ENCODE results near the gene MEIOB.
"Not testable (repeated sequence)": the region's sequence is repeated elsewhere in the genome, so short reads cannot be mapped to it uniquely, and the experiment has no call there.

Gene MEIOB

DNA sequence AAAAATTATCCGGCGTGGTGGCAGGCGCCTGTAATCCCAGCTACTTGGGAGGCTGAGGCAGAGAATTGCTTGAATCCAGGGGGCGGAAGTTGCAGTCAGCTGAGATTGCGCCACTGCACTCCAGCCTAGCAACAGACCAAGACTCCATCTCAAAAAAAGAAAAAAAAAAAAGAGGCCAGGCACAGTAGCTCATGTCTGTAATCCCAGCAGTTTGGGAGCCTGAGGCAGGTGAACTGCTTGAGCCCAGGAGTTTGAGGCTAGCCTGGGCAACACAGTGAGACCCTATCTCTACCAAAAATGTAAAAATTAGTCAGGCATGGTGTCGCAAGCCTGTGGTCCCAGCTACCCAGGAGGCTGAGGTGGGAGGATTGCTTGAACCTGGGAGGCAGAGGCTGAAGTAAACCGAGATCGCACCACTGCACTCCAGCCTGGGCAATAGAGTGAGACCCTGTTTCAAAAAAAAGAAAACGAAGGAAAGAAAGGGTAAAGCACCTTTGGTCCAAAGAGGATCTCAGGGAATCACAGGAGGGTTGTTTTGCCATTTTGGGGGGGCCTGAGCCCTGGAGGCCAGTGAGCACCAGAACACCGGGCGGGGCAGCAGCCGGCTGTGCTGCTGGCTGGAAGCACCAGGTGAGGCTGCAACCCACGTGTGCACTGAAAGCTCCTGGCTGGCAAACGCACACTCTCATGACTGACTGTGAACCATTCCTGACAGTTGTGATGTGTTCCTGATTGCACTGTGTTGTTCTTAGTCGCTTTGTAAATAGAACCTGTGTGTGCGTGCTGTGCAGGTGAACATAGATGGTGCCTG lies 27.9 kb upstream of the MEIOB start:
- TF ChIP-seq, protein P1, sequence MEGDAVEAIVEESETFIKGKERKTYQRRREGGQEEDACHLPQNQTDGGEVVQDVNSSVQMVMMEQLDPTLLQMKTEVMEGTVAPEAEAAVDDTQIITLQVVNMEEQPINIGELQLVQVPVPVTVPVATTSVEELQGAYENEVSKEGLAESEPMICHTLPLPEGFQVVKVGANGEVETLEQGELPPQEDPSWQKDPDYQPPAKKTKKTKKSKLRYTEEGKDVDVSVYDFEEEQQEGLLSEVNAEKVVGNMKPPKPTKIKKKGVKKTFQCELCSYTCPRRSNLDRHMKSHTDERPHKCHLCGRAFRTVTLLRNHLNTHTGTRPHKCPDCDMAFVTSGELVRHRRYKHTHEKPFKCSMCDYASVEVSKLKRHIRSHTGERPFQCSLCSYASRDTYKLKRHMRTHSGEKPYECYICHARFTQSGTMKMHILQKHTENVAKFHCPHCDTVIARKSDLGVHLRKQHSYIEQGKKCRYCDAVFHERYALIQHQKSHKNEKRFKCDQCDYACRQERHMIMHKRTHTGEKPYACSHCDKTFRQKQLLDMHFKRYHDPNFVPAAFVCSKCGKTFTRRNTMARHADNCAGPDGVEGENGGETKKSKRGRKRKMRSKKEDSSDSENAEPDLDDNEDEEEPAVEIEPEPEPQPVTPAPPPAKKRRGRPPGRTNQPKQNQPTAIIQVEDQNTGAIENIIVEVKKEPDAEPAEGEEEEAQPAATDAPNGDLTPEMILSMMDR (conservative IDR thresholded peaks at IDR 0.05; ENCODE audit: low read depth, low read length): no peak
- no peak for DNase-seq (ENCODE audit: low read depth)
- H3K4me3 ChIP-seq (ENCODE audit: low read depth, low read length): no peak overlapping the region

DNA sequence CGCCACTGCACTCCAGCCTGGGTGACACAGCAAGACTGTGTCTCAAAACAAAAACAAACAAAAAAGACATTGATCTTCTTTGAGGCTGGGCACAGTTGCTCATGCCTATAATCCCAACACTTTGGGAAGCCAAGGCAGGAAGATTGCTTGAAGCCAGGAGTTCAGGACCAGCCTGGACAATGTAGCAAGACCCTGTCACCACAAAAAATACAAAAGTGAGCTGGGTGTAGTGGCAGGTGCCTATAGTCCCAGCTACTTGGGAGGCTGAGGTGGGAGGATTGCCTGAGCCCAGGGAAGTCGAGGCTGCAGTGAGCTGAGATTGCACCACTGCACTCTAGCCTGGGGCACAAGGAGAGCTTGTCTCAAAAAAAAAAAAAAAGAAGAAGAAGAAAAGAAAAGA lies 25.7 kb upstream of the MEIOB start:
- H3K4me3 ChIP-seq (ENCODE audit: low read depth, low read length); DNase-seq (ENCODE audit: low read depth): not testable (repeated sequence)

DNA sequence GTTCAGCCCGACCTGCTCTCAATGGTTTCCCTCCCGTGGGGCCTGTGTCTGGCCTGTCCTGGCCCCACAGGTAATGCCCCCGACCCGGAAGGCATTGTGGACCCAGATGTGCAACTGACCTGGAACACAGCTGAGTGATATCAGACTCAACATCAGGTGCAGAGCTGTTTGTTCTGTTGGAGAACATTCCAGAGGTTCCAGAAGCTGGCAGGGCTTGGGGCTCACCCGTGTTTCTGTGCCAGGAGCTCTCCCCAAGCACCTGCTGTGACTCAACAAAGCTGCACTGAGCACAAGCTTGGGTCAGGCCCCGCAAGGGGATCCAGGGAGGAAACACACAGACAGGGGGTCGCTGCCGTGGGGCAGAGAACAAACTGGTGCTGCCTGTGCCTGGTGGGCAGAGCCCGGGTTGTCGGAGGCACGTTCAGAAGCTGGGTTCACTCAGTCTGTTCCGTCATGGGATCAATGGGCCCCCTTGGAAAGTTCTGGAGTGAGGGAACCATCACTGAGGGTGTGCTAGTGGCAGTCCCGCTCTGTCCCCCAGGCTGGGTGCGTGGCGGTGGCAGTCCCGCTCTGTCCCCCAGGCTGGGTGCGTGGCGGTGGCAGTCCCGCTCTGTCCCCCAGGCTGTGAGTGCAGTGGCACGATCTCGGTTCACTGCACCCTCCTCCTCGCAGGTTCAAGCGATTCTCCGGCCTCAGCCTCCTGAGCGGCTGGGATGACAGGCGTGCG lies 24.1 kb upstream of the MEIOB start:
- DNase-seq (ENCODE audit: low read depth): no peak
- no peak overlapping the region for H3K4me3 ChIP-seq (ENCODE audit: low read depth, low read length)
- TF ChIP-seq, protein P1 (conservative IDR thresholded peaks at IDR 0.05; ENCODE audit: low read depth, low read length): no peak

DNA sequence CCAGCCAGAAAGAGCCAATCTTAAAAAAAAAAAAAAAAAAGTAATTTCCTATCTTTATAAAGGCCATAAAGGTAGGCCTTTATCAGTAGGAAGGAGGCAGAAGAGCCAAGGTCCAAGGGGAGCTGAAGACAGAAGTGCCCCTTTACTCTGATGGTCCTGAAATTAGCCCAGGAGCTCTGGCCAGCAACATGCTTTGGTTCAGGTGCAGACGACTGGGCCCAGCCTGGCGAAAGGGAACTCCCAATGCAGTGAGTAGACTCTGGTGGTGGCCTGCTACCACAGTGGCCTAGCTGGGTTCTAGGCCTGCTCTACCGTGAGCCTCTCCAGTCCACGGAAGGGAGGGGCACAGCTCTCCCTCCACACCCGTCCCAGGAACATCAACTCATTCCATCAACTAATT lies 23.1 kb upstream of the MEIOB start:
- H3K4me3 ChIP-seq (ENCODE audit: low read depth, low read length): no peak overlapping the region
- TF ChIP-seq, protein P1 (conservative IDR thresholded peaks at IDR 0.05; ENCODE audit: low read depth, low read length): no peak
- DNase-seq (ENCODE audit: low read depth): no peak

DNA sequence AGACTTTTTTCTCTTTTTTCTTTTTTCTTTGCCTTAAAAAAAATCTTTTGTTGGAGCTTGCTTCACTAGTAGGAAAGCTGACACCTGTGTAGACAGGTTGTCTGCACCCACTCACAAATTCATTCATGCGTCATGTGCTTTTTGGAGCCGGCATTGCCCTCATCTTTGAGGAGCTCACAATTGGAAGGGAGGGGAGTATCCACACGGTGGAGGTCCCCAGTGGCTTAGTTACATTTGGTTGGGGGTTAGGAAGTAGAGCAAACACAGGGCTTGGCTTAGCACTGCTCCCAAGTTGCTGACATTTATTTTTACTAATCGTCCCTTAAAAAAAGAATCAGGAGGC lies 18.7 kb upstream of the MEIOB start:
- no peak overlapping the region for H3K4me3 ChIP-seq (ENCODE audit: low read depth, low read length)
- DNase-seq (ENCODE audit: low read depth): no peak
- TF ChIP-seq, protein P1 (conservative IDR thresholded peaks at IDR 0.05; ENCODE audit: low read depth, low read length): no peak

DNA sequence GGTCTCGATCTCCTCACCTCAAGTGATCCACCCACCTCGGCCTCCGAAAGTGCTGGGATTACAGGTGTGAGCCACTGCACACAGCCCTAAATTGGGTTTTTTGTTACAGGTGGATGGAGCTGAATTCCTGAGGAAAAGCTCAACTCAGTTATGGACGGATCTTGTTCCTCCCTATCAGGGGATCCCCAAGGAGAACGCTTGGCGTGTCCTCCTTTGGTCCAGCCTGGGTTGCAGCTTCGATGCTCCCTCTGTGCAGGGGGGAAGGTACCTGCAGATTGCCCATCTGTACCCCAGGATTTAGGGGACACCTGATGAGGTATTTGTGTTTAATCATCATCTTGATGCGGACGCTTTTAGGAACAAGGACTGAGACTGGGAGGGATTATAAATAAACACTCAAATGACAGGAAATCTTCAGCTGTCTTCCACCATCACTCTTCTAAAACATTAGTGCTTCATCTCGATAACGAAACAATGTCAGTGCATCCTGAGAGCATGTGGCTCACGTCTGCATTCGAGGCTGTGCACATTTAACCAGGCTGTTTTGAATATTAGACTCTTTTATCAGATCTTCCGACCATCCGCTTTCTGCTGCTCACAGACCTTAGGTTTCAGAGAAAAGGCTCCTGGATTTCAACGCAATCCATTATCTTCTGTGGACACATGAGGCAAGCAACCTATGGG lies 18.2 kb upstream of the MEIOB start:
- TF ChIP-seq, protein P1 (conservative IDR thresholded peaks at IDR 0.05; ENCODE audit: low read depth, low read length): no peak
- DNase-seq (ENCODE audit: low read depth): no peak
- H3K4me3 ChIP-seq (ENCODE audit: low read depth, low read length): no peak overlapping the region

DNA sequence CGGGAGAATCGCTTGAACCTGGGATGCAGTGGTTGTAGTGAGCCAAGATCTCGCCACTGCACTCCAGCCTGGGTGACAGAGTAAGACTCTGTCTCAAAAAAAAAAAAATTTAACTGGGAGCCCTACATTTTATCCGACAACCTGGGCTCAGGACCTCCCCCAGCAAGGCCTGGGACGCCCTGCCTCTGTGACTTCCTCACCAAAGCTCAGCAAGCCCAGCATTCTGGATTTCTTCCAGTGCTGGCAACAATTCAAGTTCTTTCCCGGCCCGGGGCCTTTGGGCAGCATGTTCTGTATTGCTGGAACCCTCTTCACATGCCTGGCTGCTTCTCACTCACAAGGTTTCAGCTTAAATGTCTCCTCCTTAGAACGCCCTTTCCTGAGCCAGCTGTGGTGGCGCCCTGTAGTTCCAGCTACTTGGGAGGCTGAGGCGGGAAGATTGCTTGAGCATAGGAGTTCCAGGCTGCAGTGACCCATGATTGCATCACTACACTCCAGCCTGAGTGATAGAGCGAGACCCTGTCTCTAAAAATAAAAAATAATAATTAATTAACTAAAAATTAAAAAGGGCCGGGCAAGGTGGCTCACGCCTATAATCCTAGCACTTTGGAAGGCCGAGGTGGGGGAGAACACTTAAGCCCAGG lies 15.9 kb upstream of the MEIOB start:
- TF ChIP-seq, protein P1 (conservative IDR thresholded peaks at IDR 0.05; ENCODE audit: low read depth, low read length): no peak
- no peak overlapping the region for H3K4me3 ChIP-seq (ENCODE audit: low read depth, low read length)
- DNase-seq (ENCODE audit: low read depth): no peak

Data from choroid plexus epithelial cell (primary cell).